C4-2B (cell line): Measurements from ENCODE around the gene AGBL1.

Experiments used
- ZFX ChIP-seq: fragments of 450-650 bp; IDR thresholded peaks from 2 replicates; pipeline ENCODE4 v1.6.1; 2017
- TF ChIP-seq, protein P1 (sequence below): fragments of 450-650 bp; conservative IDR thresholded peaks from 2 replicates; pipeline ENCODE4 v1.5.1; 2017; ENCODE audit warnings: mild to moderate bottlenecking

DNA sequence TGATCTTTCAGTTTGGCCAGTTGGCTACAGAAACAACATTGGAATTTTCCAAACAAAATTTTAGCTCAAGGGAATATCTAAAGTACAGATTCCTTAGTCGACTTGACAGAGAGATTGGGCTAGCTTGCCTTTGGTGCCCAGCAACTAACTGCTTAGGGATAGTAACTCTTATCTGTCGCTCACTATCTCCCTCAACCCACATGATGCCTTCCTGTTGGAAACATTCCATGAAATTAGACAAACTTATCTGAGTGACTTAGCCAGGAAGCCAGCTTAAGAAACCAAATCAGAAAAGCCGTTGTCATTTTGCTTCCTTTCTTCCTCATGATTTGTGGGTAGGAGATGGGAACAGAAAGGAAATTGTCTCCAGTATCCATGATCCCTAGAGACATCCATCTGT, 791.2 kb downstream of the AGBL1 start:
- TF ChIP-seq, protein P1, sequence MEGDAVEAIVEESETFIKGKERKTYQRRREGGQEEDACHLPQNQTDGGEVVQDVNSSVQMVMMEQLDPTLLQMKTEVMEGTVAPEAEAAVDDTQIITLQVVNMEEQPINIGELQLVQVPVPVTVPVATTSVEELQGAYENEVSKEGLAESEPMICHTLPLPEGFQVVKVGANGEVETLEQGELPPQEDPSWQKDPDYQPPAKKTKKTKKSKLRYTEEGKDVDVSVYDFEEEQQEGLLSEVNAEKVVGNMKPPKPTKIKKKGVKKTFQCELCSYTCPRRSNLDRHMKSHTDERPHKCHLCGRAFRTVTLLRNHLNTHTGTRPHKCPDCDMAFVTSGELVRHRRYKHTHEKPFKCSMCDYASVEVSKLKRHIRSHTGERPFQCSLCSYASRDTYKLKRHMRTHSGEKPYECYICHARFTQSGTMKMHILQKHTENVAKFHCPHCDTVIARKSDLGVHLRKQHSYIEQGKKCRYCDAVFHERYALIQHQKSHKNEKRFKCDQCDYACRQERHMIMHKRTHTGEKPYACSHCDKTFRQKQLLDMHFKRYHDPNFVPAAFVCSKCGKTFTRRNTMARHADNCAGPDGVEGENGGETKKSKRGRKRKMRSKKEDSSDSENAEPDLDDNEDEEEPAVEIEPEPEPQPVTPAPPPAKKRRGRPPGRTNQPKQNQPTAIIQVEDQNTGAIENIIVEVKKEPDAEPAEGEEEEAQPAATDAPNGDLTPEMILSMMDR = no peak
- TF ChIP-seq ZFX = no peak
